KG1 (cell line): ENCODE results near the gene ALK.
"Not testable (repeated sequence)": the region's sequence is repeated elsewhere in the genome, so short reads cannot be mapped to it uniquely, and the experiment has no call there.

ENCODE experiments used
- DNase-seq: peaks from one replicate; lab custom pipeline; 2025; lab: John Stamatoyannopoulos, UW

Gene ALK

DNA sequence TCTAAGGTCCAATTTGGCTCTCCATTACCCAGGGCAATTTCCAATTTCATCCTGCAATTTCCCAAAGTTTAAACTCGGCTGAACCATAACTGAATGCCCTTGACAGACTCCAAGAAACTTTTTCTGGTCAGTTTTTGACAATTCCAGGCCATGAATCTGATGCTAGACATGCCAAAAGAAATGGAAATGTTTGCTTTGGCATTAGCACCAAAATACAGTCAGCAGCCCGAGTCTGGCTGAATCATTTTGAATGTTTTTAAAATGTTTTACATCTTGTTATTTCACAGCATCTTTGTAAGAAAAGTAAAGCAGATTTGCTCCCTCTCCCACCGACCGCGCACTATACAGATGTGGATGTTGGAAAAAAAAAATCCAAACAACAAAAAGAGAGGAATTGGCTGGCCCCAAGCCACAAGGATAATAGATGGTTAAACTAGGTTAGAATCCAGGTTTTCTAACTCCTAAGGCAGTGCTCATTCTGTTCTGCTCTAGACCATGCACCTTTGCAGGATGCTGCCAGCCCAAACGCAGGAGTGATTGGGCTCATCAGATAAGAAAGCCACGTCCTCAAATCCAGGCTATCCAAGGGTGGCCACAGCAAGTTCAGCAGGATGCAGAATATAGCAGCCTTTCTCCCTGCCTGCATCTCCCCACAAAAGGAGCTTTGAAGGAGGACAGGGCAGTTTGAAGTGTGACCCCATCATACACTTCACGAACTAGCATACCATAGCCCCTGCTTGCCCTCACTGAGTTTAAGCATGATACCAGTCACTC lies 167.5 kb downstream of the ALK start:
- no peak for DNase-seq

DNA sequence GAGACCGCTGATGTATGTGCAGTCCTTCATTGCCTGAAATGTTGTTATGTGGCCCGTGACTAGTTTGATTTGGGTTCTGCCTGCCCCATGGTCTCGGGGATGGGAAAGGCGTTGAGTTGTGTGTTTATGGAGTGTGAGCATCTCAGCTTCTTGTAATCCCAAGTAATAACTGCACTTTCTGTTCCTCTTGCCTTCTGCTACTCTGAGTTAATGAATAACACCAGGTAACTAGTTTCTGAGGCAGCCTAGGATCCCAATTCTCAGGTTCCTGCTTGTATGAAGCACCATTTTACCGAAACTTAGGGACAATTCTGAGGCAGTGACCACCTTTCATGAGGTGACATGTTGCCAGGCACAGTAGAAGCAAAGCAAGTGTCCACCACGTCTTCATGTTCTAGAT lies 170.0 kb downstream of the ALK start:
- DNase-seq, result no peak

DNA sequence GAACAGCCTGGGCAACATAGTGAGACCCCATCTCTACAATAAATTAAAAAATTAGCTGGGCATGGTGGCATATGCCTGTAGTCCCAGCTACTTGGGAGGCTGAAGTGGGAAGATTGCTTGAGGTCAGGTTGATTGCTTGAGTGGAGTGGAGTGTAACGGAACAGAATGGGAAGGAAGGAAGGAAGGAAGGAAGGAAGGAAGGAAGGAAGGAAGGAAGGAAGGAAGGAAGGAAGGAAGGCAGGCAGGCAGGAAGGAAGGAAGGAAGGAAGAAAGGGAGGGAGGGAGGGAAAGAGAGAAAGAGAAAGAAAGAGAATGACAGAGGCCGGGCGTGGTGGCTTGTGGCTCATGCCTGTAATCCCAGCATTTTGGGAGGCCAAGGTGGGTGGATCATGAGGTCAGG lies 170.9 kb downstream of the ALK start:
- DNase-seq, result not testable (repeated sequence)

DNA sequence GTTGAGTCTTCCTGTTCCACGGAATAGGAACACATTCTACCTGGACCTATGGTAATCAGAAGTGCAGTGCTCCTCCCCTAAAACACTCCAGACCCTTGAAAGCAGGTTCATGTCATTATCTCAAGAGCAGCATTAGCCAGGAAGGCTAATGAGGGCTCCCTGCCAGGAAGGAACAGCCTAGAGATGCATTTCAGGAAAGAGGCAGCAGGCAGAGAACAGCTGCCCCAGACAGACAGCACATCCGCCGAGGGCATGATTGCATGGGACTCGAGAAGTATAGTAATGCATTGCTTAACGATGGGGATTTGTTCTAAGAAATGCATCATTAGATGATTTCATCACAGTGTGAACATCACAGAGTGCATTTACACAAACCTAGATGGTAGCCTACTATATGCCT lies 171.5 kb downstream of the ALK start:
- DNase-seq, result no peak

DNA sequence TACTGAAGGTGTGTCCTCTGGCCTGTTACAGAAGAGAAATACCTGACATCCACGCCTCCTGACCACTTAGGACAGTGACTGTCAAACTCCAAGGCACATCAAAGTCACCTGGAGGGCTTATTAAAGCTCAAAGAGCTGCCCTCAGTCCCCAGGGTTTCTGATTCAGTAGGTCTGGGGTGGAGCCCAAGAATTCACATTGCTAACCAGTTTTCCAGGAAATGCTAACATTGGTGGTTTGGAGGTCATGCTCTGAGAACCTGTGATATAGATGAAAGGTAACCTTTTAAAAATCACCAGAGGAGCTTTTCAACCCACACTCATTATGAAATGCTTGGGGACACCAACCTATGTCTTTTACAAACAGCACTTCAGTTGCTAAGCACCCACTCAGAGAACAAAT lies 172.3 kb downstream of the ALK start:
- no peak for DNase-seq

DNA sequence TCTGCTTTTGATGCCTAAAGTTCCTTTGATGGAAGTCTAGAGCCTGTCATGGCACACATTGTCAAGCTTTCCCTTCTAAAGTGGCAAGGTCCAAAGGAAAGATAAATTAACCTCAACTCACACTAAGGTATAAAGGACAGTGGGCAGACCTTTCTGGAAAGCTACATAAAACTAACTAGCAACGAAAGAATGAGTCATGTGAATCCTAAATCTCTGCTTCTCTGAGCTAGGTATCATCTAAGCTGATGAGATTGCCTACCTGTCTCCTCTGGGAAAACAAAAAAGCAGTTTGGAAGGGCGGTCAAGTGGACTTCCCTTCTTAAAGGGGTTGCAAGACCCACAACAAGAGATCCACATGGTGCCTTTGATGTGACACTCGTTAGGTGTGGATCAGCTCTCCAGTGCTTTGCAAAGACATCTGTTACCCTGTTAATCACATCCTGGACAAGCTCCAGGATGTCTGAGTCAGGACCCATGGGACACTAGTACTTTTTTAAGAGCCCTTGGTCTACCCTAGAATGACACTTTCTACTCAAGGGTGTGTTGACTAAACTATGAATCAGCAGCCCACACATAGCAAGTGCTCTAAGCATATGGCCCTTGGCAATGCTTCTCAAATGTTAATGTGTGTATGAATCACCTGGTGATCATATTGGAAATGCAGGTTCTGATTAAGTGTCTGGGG lies 173.5 kb downstream of the ALK start:
- no peak for DNase-seq

DNA sequence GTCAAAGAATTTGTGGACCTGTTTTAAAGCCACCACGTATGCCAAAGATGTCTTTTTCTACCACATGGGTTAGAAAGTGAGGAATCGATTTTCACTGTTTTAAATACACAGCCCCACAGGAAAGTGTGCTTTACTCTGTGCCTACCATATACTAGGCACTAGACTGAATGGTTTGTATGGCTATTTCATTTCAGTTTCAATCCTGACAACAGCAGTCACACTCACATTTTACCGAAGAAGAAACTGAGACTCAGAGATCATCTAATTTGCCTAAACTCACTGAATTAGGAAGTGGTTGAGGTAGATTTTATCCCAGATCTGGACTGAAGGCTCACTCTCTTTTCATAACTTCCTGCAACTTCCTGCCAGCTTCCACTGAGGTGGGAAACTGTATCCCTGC lies 176.4 kb downstream of the ALK start:
- no peak for DNase-seq

DNA sequence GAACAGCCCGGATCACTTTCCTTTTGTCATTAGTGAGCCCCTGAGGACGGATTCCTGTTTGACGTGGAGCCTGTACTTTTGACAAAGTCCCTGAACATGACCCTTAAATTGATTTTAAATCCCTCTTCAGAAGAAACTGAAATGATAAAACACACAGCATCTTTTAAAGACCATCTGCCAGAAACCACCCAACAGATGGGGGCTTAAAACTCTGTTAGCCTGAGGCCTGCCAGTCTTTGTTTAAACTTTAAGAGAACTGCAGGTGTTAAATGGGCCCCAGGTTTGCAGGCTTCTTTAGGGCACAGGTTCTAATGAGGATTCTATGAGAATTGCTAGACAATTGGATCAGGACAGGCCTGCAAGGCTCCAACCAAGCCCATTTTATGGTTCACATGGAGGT lies 177.9 kb downstream of the ALK start:
- DNase-seq, result no peak

DNA sequence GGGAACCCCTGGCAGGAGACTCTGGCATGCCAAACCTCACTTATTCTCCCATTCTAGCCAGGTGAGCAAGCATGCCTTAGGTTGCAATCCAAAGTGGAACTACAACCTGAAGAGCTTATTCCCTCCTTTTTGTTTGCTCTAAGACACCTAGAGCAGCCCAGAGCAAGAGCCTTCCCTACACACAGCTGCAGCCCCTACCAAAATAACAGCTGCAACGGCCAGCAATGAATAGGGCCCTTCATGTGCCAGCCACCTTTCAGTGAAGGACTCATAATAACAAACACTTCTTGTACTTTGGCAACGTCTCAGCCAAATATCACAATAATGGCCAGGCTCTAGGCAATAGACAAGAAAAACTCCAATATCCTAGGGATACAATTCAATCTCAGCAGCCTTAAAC lies 178.7 kb downstream of the ALK start:
- DNase-seq, result no peak

DNA sequence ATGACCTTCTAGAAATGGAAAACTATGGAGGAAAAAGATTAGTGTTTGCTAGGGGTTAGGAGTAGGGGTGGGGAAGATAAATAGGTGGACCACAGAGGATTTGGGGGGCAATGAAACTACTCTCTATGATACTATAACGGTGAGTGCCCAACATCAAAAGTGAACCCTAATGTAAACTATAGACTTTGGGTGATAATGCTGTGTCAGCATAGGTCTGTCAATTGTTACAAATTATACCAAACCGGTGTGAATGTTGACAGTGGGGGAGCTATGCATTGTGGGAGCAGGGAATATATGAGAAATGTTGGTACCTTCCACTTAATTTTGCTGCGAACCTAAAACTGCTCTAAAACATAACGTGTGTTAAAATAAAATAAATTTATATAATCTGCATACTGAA lies 180.3 kb downstream of the ALK start:
- DNase-seq, result no peak

DNA sequence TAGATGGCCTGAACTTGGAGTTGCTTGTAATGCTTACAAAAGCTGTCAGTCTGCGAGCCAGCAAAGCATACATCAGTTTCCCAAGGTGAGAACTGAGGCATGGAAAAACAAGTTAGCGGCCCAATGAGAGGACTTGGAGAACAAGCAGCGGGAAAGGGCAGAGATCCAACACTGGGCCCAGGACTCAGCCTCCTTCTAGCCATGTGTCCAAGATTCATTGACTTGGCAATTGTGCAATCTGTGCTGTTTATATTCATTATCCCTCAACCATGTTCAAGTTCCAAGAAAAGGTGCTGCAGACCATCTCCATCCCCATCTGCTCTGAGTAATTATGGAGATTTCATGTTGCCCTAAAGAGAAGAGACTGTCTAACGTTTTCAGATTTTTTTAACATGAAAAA lies 187.4 kb downstream of the ALK start:
- DNase-seq, result no peak

DNA sequence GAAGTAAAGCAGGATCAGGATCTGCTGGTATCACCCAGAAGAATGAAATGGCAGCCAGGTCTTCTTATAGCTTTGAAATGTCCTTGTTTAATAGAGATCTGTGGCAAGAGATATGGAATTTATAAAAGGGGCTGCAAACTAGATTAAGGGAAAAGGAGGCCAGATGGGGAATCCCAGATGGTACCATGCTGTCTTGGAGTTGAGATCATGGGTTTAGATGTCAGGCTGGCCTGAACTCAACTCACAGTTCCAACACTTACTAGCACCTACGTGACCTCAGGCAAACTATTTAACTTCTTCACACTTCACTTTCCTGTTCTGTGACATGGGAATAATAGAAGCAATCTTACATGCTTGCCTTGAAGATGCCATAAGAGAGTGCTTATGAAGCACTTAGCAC lies 188.2 kb downstream of the ALK start:
- no peak for DNase-seq

DNA sequence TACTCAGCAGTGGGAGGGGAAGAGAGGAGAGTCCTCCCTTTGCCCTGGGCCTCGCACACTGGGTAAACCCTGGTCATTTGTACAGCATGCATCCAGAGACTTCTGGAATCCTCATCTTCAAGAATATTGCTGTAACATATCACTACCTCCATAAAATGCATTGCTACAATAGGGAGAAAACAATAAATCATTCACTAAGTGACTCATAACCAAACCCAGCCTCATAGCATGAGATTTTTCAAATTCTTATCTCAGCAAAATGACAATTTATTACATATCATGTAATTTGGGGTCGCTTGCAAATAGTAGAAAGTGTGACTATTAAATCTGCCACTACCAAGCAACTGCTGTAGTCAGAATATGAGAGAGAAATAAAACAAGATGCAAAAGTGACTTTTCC lies 189.4 kb downstream of the ALK start:
- no peak for DNase-seq

DNA sequence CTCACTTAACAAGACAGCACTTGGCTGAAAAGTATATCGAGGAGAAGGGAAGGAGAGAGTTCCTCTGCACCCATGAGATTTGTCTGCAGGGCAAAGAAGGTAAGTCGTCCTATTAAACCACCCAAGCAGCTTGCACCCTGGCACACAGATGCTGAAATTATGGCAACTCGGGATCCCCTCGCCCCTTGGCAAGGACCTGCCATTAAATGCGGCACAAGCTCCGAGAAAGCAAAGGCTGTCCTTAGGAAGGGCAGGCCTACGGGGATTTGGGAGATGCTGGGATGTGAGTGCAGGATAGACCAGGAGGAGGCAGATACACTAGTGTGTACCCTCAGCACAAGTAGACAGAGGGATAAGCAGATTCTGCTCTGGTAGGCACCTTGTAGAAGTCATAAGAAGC lies 191.5 kb downstream of the ALK start:
- DNase-seq, result no peak

DNA sequence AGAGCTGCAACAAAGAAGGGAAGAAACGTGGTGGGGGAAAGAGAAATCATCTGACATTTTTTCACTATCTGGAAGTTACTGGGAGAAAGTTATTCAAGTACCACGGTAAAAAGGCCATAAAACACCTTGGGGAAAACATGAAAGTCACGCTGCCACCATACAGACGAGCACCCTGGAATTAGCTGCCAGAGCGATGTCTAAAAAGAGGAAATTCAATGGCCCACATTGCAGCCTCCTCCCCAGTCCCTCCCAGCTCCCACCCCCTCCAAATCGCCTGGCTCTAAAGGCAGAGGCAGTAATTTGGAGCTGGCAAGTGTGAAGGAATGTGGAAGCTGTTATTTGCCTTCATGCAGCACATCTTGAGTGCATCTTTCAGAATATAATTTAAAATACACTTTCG lies 192.0 kb downstream of the ALK start:
- DNase-seq, result no peak

DNA sequence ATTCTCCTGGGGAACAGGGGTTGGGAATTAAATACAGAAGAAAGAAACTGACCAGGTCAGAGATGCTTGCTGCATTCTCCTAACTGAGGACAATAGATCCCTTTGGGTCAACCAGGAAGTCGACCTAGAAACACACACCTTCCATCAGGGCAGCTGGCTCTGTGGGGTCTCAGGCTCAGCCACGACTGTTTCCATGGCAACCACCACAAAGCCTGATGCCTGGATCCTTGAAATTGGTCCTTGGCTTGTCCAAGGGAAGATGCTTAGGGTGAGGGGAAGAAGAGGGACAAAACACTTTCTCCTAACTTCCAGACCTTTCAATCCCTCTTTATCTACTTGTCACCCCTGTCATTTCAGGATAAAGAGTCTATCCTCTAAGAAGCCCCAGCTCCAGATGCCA lies 194.4 kb downstream of the ALK start:
- no peak for DNase-seq

DNA sequence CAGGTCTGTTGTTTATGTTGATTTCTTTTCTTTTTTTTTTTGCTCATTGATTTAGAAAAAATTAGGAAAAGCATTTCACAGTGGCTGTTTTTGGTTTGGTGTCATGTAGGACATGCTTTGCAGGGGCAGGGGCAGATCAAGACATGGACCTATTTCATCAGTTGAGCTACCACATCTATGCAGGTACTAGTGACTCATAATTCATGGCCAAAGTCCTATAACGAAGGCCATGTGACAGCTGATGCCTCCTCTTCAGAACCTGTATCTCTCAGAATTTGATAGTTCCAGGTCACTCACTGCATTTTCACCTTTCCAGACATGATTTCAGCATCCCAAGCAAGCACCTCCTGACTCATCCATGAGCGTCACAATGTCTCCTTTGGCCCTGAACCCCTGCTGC lies 195.8 kb downstream of the ALK start:
- DNase-seq, result no peak

DNA sequence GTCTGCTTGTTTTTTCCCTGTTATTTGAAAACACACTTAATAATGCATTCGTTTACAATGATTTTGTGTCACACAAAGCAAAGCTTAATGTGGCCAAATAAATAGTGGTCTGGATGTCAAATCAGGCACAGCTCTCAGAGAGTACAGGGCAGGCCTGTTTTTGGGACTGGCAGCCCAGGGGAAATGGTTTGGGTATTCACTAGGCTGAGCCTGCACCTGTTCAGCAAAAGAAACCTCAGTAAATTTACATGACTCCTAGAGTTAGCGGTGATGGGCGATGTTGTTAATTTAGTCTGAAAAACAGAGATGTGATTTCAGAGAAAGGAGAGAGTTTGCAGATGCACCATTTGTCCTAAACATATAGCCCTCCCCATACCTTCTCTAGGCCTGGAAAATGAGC lies 197.1 kb downstream of the ALK start:
- no peak for DNase-seq

DNA sequence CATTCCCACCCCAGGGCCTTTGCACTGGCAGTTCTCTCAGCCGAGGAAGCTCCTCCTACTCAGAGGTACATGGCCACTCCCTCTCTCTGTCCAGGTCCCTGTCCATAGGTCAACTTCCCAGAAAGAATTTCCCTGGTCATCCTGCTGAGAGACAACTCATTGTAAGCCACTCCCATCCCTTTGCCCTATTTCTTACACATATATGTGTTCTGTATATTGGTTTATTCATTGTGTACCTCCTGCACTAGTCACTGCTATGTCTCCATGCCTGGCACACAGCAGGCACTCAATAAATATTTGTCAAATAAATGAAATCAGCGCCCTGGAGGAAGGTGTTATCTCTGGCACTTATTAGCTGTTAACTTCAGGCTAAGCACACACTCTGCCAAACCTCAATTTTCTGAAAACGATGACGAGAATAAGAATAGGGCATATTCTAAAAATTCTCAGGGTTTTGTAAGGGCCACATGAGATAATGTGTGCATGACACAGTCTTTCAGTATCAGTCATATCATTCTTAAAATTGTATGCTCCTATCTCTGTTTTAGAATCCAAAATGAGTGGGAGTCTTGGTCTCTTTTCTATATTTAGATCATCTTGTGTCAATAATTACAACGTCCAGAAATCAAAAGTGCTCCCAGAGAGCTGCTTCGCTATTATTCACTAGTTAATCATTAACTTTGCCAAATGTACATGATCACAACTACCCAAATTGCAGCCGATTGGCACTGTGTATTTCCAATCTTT lies 198.0 kb downstream of the ALK start:
- no peak for DNase-seq

DNA sequence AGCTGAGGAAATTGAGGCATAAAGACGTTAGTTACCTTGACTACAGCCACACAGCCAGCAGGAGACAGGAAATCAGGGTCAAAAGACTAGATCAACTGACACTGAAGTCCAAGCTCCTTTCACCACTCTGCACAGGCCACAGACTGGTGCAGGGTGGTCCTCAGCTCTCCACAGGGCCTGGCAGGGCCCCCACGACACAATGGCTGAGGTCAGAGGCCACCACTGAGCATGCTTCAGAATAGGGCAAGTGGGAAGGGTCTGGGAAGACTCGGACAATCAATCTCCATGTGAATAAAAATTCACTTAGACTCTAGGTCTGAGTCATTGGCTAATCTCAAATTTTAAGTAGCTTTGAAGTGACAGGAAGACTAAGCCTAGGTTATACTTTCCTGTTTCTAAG lies 201.7 kb downstream of the ALK start:
- DNase-seq, result no peak

DNA sequence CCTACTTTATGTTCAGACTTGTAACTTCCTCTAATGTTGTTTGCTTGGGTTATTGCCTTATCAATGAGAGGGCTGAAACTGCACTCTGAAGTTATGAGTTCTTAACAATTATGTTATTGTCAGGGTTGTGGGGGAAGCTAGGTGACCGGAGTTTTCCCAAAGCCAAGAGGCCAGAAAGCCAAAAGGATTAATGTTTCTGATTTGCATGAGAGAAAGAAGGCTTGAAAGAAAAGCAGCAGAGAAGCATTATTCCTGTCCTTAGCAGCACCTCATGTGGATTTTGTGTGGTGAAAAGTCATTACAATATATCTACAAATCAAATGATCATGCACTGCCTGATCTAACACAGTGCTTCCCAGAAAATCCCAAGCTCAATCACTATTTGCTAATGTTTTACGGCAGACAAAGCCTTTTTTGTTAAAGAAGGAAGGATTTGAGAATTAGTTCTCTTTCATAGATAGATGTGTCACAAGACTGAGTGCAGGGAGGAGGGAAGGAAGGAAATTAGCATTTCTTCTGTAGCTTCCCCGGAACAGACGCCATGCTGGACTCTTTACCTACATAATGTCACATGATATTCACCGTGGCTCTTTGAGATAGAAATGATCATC lies 203.2 kb downstream of the ALK start:
- DNase-seq, result no peak

DNA sequence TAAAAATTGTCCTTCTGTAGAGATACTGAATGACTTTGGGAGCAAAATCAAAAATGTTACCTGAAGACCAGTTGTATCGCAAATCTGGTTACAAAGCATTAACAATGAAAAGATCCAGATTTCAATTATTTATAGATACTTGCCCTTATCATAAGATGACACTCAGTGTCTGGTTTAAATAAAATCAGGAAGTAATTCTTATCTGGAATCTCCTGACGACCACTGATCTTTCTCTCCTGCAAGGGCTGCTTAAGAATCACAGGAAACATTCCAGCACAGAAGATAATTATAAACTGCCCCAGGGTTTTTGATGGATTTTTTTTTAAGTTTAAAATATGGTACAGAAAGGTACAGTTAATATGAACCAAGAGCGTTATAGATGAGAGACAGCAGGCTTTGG lies 205.7 kb downstream of the ALK start:
- no peak for DNase-seq

DNA sequence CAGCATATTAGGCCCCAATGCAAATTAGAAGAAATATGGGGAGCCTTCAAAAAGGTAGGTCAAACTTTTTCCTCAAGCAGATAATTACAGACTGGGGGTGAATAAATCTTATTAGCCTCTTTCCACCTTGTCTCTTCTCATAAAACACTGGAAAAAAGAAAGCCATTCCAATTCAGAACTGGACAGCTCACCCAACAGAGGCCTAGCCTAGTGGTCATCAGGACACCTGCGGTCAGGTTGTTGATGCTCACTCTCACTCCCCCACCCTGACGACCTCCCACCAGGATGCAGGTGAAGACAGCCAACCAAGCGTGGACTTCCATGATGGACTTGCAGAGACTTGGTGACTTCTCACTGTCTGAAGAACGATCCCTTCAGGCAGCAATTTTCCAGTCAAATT lies 207.1 kb downstream of the ALK start:
- no peak for DNase-seq
